HG02763 (cell line): Measurements from ENCODE around the gene OR8B12.

Experiments used
- ATAC-seq: cut with Tn5 transposase; IDR thresholded peaks from one replicate; pipeline ENCODE4 v1.9.1; 2021; ENCODE audit warnings: mild to moderate bottlenecking, moderate library complexity; ENCODE audit not compliant: unreplicated experiment

Gene OR8B12, protein sequence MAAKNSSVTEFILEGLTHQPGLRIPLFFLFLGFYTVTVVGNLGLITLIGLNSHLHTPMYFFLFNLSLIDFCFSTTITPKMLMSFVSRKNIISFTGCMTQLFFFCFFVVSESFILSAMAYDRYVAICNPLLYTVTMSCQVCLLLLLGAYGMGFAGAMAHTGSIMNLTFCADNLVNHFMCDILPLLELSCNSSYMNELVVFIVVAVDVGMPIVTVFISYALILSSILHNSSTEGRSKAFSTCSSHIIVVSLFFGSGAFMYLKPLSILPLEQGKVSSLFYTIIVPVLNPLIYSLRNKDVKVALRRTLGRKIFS

GRCh38 chr11:124543554-124543953, at the start of gene OR8B12:
OR8B12 (minus strand) TSS chr11:124543654; CDS start chr11:124543654, 0 bp downstream.
- no peak for ATAC-seq

DNA sequence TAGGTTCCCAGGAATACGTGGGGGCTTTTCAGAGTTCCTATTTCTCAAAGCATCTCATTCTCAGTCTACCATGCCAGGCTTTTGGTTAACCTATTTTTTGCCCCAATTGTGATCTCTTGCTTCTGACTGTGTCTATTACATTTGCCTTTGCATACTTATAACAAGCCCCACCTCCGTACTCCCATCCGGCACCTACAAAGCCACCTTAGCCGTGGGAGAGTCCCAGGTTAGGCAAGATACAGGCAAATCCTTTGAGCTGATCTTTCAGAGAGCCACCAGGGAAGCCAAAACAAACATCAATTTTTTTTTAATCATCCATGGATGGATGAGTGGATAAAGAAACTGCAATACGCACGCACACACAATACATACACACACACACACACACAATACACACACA, 49.2 kb upstream of the OR8B12 start:
- no peak for ATAC-seq

GRCh38 chr11:124591430-124591829, 48.0 kb upstream of the OR8B12 start:
- ATAC-seq: no peak

DNA sequence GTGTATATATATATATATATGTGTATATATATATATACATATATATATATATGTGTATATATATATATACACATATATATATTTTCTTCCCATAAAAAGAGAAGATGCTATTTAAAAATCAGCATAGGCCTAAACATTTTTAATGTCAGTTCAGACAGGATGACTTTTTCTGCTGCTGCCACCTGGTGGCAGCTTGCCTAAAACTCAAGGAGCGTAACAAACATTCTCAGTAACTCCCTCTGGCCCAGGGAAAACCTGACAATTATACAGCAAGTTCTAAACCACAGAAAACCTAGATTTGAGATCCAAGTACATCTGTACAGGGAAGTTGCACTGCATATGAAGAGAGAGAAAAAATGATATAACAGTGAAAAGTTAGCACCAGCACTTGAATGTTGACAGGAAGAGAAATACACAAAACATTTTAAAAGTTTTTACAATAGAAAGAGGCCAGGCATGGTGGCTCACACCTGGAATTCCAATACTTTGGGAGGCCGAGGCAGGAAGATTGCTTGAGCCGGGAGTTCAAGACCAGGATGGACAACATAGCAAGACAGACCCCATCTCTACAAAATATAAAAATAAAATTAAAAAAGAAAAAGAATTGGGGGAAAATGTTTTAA, 42.9 kb upstream of the OR8B12 start:
- ATAC-seq: no peak

GRCh38 chr11:124584681-124585372, 41.4 kb upstream of the OR8B12 start:
- no peak for ATAC-seq

- no peak for ATAC-seq
These were observed 40.3 kb upstream of the OR8B12 start for GRCh38 chr11:124583781-124584180.

DNA sequence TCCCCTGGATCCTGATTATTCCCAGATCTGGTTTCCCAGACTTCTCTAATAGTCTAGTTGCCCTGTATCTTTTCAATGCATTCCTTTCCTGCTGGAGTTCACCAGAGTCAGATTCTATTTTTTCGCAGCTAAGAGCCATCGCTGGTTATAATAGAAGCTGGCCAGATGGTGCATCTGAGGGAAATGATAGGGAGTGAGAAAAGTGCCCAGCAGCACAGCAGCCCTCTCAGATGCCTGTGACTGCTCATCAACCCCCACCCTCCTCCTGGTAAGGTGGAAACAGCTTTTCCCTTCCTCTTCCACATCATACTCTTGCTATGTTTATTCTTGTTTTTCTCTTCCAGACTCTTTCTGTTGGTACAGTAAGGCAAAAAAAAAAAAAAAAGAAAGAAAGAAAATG, 39.1 kb upstream of the OR8B12 start:
- no peak for ATAC-seq

DNA sequence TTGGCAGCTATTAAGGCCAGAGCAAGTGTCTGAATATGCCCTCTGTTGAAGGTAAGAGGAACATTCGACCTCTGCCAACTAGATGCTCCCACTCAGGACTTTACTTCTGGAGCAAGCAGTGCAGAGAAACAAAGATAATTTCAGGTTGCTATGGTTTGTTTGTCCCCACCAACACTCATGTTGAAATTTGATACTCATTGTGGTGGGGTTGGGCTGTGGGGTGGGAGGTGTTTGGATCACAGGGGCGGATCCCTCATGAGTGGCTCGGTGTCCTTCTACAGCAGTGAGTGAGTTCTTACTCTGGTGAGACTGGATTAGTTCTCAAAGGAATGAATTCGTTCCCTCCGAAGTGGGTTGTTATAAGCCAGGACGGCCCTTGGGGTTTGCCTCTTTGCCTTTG, 38.4 kb upstream of the OR8B12 start:
- ATAC-seq: no peak

GRCh38 chr11:124578761-124579160, 35.3 kb upstream of the OR8B12 start:
- ATAC-seq: no peak

GRCh38 chr11:124577716-124578427, 34.4 kb upstream of the OR8B12 start:
- ATAC-seq: no peak

GRCh38 chr11:124570160-124570559, 26.7 kb upstream of the OR8B12 start:
- no peak for ATAC-seq

DNA sequence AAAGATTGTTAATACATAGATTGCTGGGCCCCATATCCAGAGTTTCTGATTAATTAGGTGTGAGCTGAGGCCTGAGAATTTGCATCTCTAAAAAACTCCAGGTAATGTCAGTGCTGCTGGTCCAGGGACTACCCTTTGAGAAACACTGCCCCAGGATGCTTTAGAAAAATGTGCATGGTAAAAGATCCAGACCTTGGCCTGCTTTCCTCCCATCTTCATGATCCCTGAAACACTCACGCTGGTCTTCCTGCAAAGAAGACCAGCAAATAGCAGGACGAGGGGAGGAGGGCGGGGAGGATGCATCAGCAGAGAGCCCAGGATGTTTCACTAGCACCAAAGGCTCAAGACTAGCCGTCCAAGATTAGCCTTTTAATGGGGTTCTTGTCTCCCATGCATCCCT, 26.2 kb upstream of the OR8B12 start, which contains the start of gene OR8A1:
OR8A1 (plus strand) TSS at position 301 of the 400 bp plus-strand sequence. CDS start 123 bp downstream, outside the sequence.
- ATAC-seq: no peak

DNA sequence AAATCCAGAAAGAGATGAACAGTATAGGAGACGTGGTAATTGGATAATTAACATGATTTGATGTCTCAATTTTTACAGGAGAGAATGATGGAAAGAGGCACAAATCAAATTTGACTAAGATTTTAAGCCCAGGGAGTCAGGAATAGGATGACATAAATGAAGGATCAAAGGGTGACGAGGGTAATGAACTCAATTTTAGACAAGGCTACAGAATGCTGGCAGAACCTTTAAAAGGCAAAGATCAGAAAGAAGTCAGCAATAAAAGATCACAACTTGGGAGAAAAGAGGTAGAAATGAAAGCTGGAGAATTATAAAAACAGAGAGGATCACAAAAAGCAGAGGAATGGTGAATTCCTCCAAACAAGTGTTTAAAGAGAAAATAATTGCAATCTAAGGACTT, 13.4 kb upstream of the OR8B12 start:
- no peak for ATAC-seq

GRCh38 chr11:124551987-124552386, 8.5 kb upstream of the OR8B12 start:
- no peak for ATAC-seq

DNA sequence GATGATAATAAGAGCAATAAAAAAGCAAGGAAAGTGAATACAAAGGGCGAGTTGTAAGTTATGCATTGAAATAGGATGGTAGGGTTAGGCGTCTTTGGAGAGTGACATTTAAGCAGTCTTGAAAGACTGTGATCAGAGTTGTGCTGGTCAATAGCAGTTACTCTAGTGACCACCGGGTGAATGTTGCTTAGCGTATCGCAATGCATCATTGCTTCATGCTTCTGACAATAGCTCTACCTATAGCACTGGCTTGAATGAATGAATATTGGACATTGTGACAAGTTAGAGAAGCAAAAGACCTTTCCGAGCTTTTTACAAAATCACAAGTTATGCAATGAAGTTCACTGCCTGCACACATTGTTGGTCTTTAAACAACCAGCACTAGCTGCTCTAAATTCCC, 7.7 kb upstream of the OR8B12 start:
- ATAC-seq: no peak

GRCh38 chr11:124543145-124543544, 309 bp downstream of the OR8B12 start:
- no peak for ATAC-seq

DNA sequence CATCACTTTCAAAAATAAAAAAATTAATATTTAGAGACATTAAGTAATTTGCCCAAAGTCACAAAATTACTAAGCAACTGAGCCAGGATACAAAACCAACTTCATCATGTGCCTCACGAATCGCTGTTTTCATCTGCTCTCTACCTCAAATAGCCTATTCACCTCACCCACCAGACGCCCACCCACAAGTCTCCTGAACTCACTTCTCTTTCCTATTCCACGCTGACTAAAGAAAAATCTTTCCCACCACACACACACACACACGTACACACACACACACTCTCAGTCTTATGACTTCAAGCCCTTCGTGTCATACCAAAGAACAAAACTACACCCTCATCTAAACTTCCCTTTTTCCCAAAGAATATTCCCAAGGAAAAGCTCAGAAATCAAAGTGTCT, 2.2 kb downstream of the OR8B12 start:
- ATAC-seq: no peak

- no peak for ATAC-seq
These were observed 5.4 kb downstream of the OR8B12 start for GRCh38 chr11:124538019-124538418.

DNA sequence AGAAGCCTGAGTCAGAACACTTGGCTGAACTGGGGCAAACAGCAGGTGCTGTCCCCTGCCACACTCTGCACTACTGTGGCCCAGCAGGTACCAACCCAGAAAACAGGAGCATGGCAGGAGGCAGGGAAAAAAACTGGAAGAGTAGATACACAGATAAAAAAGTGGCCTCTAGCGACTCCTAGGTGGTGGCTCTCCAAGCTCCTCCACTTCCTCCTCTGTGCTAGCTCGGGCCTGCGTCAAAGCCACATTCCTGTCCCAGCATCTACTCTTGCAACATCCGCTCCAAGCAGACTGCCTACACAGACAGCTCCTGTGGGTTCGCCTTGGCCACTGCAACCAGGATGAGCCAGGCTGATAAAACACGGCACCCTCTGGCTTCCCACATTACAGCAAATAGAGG, 6.9 kb downstream of the OR8B12 start:
- ATAC-seq: no peak

DNA sequence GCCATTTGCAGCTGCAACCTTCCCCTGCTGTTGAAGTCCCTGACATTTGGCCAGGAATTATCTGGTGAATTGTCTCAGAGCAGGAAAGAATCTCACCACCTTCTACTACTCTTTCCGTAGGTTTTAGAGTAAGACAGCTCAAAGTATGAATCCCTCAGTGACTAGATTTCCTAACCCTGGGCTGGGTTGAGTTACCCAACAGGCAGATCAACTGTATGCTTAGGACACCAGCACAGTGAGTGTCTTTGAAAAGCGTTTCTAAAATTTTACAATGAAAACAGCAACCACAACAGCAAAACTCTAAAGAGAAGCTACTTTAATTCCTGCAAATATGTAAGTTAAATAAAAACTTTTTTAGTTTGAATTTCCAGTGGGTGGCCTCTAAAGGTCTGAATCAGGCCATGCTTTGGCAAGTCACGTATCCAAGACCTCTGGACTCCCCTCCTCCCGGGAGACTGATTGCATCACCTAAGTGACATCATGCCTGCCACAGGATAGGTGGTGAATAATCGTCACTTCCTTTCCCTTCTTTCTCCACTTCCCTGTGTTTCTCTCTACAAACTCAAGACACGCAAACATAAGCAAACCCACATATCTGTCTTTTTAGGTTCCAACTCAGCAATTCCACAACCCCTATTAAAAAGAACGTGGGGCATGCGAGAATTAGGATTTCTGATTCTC, 7.8 kb downstream of the OR8B12 start:
- ATAC-seq: no peak

- no peak for ATAC-seq
These were observed 9.4 kb downstream of the OR8B12 start for GRCh38 chr11:124534051-124534450.
